HG02759 (cell line): ENCODE data around the gene PARP4.
"Not testable (repeated sequence)": the region's sequence is repeated elsewhere in the genome, so short reads cannot be mapped to it uniquely, and the experiment has no call there.

Experiments
- ATAC-seq: cut with Tn5 transposase; IDR thresholded peaks from one replicate; pipeline ENCODE4 v1.9.1; 2021; ENCODE audit warnings: mild to moderate bottlenecking, moderate library complexity; ENCODE audit not compliant: unreplicated experiment

The PARP4 gene

GRCh38 chr13:24380227-24380626, 132.4 kb downstream of the PARP4 start:
- ATAC-seq: not testable (repeated sequence)

- ATAC-seq: not testable (repeated sequence)
Observed at GRCh38 chr13:24371273-24371672, 141.3 kb downstream of the PARP4 start.
